GM12872 (cell line): Measurements from ENCODE around the gene PRKCE.
A peak's percentile ranks its signal among the peaks of the same experiment; 100 is the strongest.

Experiments used
- CTCF ChIP-seq: IDR thresholded peaks from 3 replicates; pipeline ENCODE4 v1.5.1; 2011; ENCODE audit warnings: low read depth, mild to moderate bottlenecking, low read length, moderate library complexity; ENCODE audit not compliant: insufficient read depth

Gene PRKCE

GRCh38 chr2:46225730-46226129 is 574.3 kb downstream of the PRKCE start:
- no peak for TF ChIP-seq CTCF

- no peak for TF ChIP-seq CTCF
Measured at GRCh38 chr2:46226620-46227019, 575.1 kb downstream of the PRKCE start.

GRCh38 chr2:46227022-46227421 is 575.5 kb downstream of the PRKCE start:
- TF ChIP-seq CTCF: no peak

GRCh38 chr2:46227674-46228289 is 576.3 kb downstream of the PRKCE start:
- TF ChIP-seq CTCF: no peak

GRCh38 chr2:46229134-46230063 is 577.9 kb downstream of the PRKCE start:
- TF ChIP-seq CTCF: peak; percentile 24; the same call in 2 of the 3 replicates

- peak; percentile 72 for TF ChIP-seq CTCF
Measured at GRCh38 chr2:46230115-46230571, 578.7 kb downstream of the PRKCE start.

DNA sequence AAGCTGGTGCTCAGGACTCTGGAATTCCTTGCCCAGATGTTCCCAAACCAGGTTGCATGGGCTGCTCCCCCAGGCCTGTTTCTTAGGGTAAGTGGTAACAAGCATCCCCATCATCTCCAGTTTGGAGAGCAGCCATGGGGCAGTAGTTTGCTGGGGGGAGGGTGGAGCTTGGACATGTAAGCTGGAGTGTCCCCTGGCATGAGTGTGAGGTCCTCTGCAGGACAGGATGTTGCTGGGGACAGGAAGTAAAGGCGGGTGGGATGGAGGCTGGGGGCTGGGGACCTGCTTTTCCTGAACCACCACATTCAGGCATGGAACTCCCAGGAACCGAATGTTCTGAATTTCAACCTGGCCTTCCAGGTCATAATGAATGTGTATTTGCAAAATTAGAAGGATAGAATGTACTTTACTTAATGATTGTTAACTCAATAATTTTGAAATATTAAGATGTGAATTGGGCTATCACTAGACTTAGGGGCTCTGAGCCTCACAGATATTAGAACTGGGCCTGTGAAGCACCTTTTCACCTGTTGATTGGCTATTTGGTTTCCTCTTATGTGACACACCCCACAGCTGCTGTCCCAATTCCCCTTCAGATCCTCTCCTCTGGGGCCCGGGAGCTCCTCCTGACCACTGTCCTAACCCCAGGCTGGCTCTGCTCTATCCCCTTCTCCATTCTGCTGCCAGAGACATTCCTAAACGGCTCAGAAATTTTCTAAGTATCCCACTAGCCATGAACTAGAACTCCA is 579.4 kb downstream of the PRKCE start:
- no peak for TF ChIP-seq CTCF
